ENCODE results near the gene KRTAP22-2.

Gene KRTAP22-2

GRCh38 chr21:30563072-30563471 lies 27.1 kb downstream of the KRTAP22-2 start:
- no peak for DNase-seq (ENCODE audit: low read depth)

- no peak for DNase-seq (ENCODE audit: low read depth)
Measured at GRCh38 chr21:30561957-30562356, 28.2 kb downstream of the KRTAP22-2 start.

DNA sequence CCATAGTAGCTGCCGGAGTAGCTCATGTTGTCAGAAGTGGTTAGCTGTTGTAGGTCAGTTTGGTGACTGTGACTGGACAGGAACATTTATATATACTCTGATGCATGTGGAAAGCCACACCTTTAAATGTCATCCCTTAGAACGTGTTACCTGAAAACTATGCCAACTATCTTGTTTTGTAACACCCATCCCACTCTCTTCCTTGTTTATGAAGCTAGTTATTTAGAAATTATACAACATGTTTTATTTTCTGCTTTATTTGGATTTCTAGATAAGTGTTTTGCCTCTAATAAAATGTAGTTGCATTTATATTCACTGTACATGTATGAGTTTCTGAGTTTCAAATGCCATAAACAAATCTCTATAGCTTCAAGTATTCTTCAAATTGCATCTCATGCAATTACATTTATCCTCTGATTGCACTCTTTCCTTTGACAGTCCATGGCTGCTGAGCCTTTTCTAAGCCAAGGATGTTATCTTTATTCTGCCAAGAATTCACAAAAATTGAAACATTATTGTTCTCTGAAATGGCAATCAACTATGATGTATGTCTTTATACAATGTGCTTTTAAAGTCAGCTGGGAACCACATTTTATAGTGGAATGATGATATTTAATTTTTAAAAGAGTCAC lies 28.8 kb downstream of the KRTAP22-2 start, which contains the start of gene KRTAP19-7:
KRTAP19-7 (minus strand) TSS at position 51 of the 632 bp plus-strand sequence; CDS start at position 26, 25 bp downstream.
- DNase-seq (ENCODE audit: low read depth), result no peak

DNA sequence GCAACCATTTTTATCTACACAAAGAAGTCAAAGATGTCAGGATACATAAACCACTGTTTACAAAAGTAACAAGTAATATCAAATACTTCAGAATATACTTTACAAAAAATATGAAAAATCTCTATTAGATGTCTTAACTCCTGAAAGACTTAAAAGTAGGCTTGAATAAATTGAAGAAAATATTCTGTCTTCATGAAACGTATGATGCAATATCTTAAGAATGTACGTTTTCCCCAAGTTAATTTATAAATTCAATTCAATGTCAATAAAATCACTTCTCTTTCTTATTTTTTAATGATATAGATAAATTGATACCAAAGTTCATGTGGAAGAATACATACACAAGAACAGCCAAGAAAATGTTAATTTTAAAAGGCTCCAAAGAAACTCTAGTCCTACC lies 35.1 kb downstream of the KRTAP22-2 start:
- no peak for DNase-seq (ENCODE audit: low read depth)

GRCh38 chr21:30552782-30553181 lies 37.4 kb downstream of the KRTAP22-2 start:
- no peak for DNase-seq (ENCODE audit: low read depth)

DNA sequence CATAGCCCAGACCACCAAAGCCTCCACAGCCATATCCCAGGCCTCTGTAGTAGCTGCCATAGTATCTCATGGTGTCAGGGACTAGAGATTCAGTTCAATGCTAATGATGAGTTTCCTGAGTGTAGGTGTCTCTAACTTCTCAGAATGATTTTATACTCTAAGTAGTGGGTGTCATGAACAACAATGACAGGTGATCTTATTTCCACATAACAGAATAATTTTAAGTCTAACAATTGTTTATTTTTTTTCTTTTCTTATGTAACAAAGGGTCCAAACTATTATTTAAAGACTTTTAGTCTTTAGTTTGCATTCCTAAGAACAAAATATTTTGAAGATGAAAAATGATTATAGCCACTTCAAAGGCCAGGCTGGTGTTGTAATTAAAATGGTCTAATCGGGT lies 48.4 kb downstream of the KRTAP22-2 start, which contains the start of gene KRTAP19-6:
KRTAP19-6 (minus strand) TSS at position 101 of the 400 bp plus-strand sequence; CDS start at position 70, 31 bp downstream.
- DNase-seq (ENCODE audit: low read depth), result no peak
